Measurements from ENCODE around the gene RHBDL3. TPM values are rescaled to one million over a fixed set of nuclear protein-coding genes. Genes with fewer than 3 reads are reported as not detected.
A peak's percentile ranks its signal among the peaks of the same experiment; 100 is the strongest.

RHBDL3 gene
- total and polyA plus RNA-seq, 2 of the 8 experiments (the other 6 are each of a cell fraction or from before 2014, with no cell fraction given) = 9.6 to 12.2 TPM

GRCh38 chr17:32297424-32297823, 31.8 kb downstream of the RHBDL3 start:
- Histone ChIP-seq H2BK20ac (ENCODE audit: low read length) (no peak overlapping the region), H3K4ac (replicated peaks; ENCODE audit: insufficient read length, low read depth, low read length) (no peak overlapping the region), H3K4me2 (ENCODE audit: insufficient read depth in 1 of 2, low read depth in 2 of 2, low read length in 2 of 2) (no peak overlapping the region), H3K27me3 (replicated peaks in 1 of 4; ENCODE audit: control insufficient read depth in 3 of 4, extremely low read depth in 1 of 4, insufficient read depth in 3 of 4, low read length in 3 of 4) (no peaks in the 10 kb centered on the region), H3K4me3 (ENCODE audit: extremely low read depth in 1 of 4, insufficient read depth in 2 of 4, low read depth in 3 of 4, low read length in 4 of 4) (no peak overlapping the region), H4K5ac (ENCODE audit: insufficient read length, low read depth, low read length) (no peak overlapping the region), H3K9ac (replicated peaks in 1 of 4; ENCODE audit: extremely low read depth in 1 of 4, low read depth in 3 of 4, low read length in 3 of 4) (no peak overlapping the region), H4K8ac (ENCODE audit: extremely low read depth, insufficient read depth, low read length) (no peak overlapping the region), H3K56ac (replicated peaks; ENCODE audit: insufficient read length, low read depth, low read length) (no peak overlapping the region), H3K36me3 (ENCODE audit: control insufficient read depth in 2 of 4, insufficient read depth in 4 of 4, low read length in 3 of 4) (peaks cover 0 to 29% (median 0%) of the 10 kb centered on the region in 4 experiments; a peak in 3 of 8 replicates), H2AFZ (ENCODE audit: low read length) (no peak overlapping the region), H2BK5ac (ENCODE audit: low read depth, low read length) (no peak overlapping the region; the same call in 1 of the 2 replicates), H3K23ac (ENCODE audit: insufficient read length) (no peak overlapping the region), H2BK120ac (replicated peaks; ENCODE audit: low read depth, low read length) (no peak overlapping the region), H3K79me1 (ENCODE audit: low read depth, low read length) (no peaks in the 10 kb centered on the region), H3K79me2 (ENCODE audit: control insufficient read depth in 1 of 2, insufficient read depth in 2 of 2, low read length in 2 of 2) (no peaks in the 10 kb centered on the region), H3K23me2 (ENCODE audit: low read depth, low read length) (no peaks in the 10 kb centered on the region), H4K20me1 (replicated peaks in 1 of 2; ENCODE audit: control insufficient read depth in 1 of 2, insufficient read depth in 2 of 2, low read length in 2 of 2) (no peaks in the 10 kb centered on the region), H3K18ac (ENCODE audit: extremely low read depth, low read length) (no peak overlapping the region), H3K14ac (ENCODE audit: insufficient read length) (no peak overlapping the region), H4K91ac (replicated peaks; ENCODE audit: insufficient read length, low read length) (no peak overlapping the region), H2BK12ac (ENCODE audit: low read depth, low read length) (no peak overlapping the region), H2BK15ac (ENCODE audit: low read length) (peak overlapping the region; percentile 50; the same call in 1 of the 2 replicates), H3K27ac (ENCODE audit: low read depth, low read length) (no peak overlapping the region), H3K4me1 (replicated peaks in 1 of 4; ENCODE audit: control insufficient read depth in 3 of 4, insufficient read depth in 4 of 4, low read length in 3 of 4) (peaks cover 0 to 16% (median 1%) of the 10 kb centered on the region in 4 experiments; a peak in 5 of 7 replicates), H2AK5ac (ENCODE audit: low read depth, low read length) (no peak overlapping the region; the same call in 1 of the 2 replicates), H3K9me3 (ENCODE audit: insufficient read depth in 2 of 2, low read depth in 1 of 2, low read length in 1 of 2) (no peaks in the 10 kb centered on the region)
- ChIA-PET POLR2A (ENCODE audit: partially characterized antibody) (interaction anchor here (1.0 to 1.7 kb wide), 3 partner anchors 7 to 13 kb away, joined by 3 to 4 read pairs (median 3); no protein-coding TSS in a partner anchor), CTCF (ENCODE audit: partially characterized antibody) (interaction anchor here (0.6 to 3.8 kb wide), 4 partner anchors 11 to 33 kb away, joined by 3 to 13 read pairs (median 8); no protein-coding TSS in a partner anchor)
- FAIRE-seq (no peak), DNase-seq (ENCODE audit: low read depth in 1 of 2, low spot score in 2 of 2) (no peak)
- WGBS, 2 experiments (ENCODE audit: extremely low coverage in 1 of 2, insufficient coverage in 1 of 2, insufficient read length in 1 of 2, insufficient replicate concordance in 2 of 2, low coverage in 1 of 2, low lambda C conversion rate in 2 of 2, missing lambda C conversion rate in 1 of 2) = 92% methylated on average over 2 of the region's 2 CpGs; no CpG with 5 or more reads in 1 of the 2 experiments
- TF ChIP-seq CBX8 (IDR thresholded peaks at IDR 0.05; ENCODE audit: borderline replicate concordance, low read depth, low read length) (no peak), CEBPB (IDR thresholded peaks at IDR 0.05; ENCODE audit: low read depth, low read length) (no peak), EGR1 (IDR thresholded peaks at IDR 0.05; ENCODE audit: borderline replicate concordance, low read depth, low read length) (no peak), RNF2 (IDR thresholded peaks at IDR 0.05; ENCODE audit: borderline replicate concordance, low read depth, low read length, missing control alignments, poor library complexity, severe bottlenecking) (no peak), SIN3A (conservative IDR thresholded peaks at IDR 0.05 in 1 of 2, IDR thresholded peaks at IDR 0.05 in 1 of 2; ENCODE audit: low read depth in 1 of 2, low read length in 2 of 2) (no peak), KDM1A (IDR thresholded peaks at IDR 0.05; ENCODE audit: borderline replicate concordance, low read length) (no peak), GTF2F1 (IDR thresholded peaks at IDR 0.05; ENCODE audit: borderline replicate concordance, low read depth, low read length) (no peak), RFX5 (IDR thresholded peaks at IDR 0.05; ENCODE audit: borderline replicate concordance, low read depth, low read length) (no peak), FOSL1 (IDR thresholded peaks at IDR 0.05; ENCODE audit: insufficient read depth, low read depth, low read length) (no peak), POU5F1 (IDR thresholded peaks at IDR 0.05; ENCODE audit: low read depth, low read length) (no peak), JUND (IDR thresholded peaks at IDR 0.05; ENCODE audit: low read length) (no peak), RBBP5 (IDR thresholded peaks at IDR 0.05; ENCODE audit: borderline replicate concordance, low read depth, low read length) (no peak), SP1 (IDR thresholded peaks at IDR 0.05; ENCODE audit: low read depth, low read length) (no peak)
